HUES6 (cell line): ENCODE measurements around the gene SPINK2.
A peak's percentile ranks its signal among the peaks of the same experiment; 100 is the strongest.

Source experiments
- H3K27ac ChIP-seq: 2 replicates; pipeline ENCODE4 v1.7.0; 2013; ENCODE audit warnings: low read depth, mild to moderate bottlenecking, low read length, inconsistent platforms
- H3K27me3 ChIP-seq: 2 replicates; pipeline ENCODE4 v1.6.1; 2013; ENCODE audit warnings: low read length; ENCODE audit not compliant: control insufficient read depth, insufficient read depth
- H3K36me3 ChIP-seq: 2 replicates; pipeline ENCODE4 v1.6.1; 2013; ENCODE audit warnings: low read length; ENCODE audit not compliant: control insufficient read depth, insufficient read depth
- H3K4me1 ChIP-seq: 2 replicates; pipeline ENCODE4 v1.6.1; 2013; ENCODE audit warnings: low read length; ENCODE audit not compliant: control insufficient read depth, insufficient read depth
- H3K4me3 ChIP-seq: 2 replicates; pipeline ENCODE4 v1.5.1; 2013; ENCODE audit warnings: low read depth, low read length
- H3K9ac ChIP-seq: one replicate; pipeline ENCODE4 v1.6.1; 2013; ENCODE audit warnings: mild to moderate bottlenecking, low read length
- H3K9me3 ChIP-seq: 2 replicates; pipeline ENCODE4 v1.6.1; 2013; ENCODE audit warnings: low read depth, low read length; ENCODE audit not compliant: control insufficient read depth, insufficient read depth

The SPINK2 gene

GRCh38 chr4:56799161-56799759 is 22.2 kb downstream of the SPINK2 start:
- H3K27ac ChIP-seq, result no peak overlapping the region
- no peaks in the 10 kb centered on the region for H3K9me3 ChIP-seq
- no peak overlapping the region for H3K9ac ChIP-seq
- peak overlapping the region; percentile 64; the same call in 1 of the 2 replicates for H3K4me3 ChIP-seq
- H3K27me3 ChIP-seq, result peaks cover 9% of the 10 kb centered on the region; the same call in 1 of the 2 replicates
- H3K36me3 ChIP-seq, result no peaks in the 10 kb centered on the region
- no peaks in the 10 kb centered on the region; the same call in 1 of the 2 replicates for H3K4me1 ChIP-seq

- no peaks in the 10 kb centered on the region; the same call in 1 of the 2 replicates for H3K4me1 ChIP-seq
- no peak overlapping the region for H3K27ac ChIP-seq
- no peaks in the 10 kb centered on the region for H3K9me3 ChIP-seq
- H3K36me3 ChIP-seq, result no peaks in the 10 kb centered on the region
- peaks cover 9% of the 10 kb centered on the region; the same call in 1 of the 2 replicates for H3K27me3 ChIP-seq
- H3K9ac ChIP-seq, result no peak overlapping the region
- no peak overlapping the region for H3K4me3 ChIP-seq
Observed at GRCh38 chr4:56796211-56796610, 25.3 kb downstream of the SPINK2 start.

- H3K36me3 ChIP-seq, result no peaks in the 10 kb centered on the region
- peaks cover 15% of the 10 kb centered on the region for H3K4me1 ChIP-seq
- no peak overlapping the region for H3K27ac ChIP-seq
- H3K27me3 ChIP-seq, result no peaks in the 10 kb centered on the region
- H3K4me3 ChIP-seq, result no peak overlapping the region
- no peak overlapping the region for H3K9ac ChIP-seq
- no peaks in the 10 kb centered on the region for H3K9me3 ChIP-seq
Observed at GRCh38 chr4:56791316-56791715, 30.2 kb downstream of the SPINK2 start.

GRCh38 chr4:56790691-56791091 is 30.8 kb downstream of the SPINK2 start:
- Histone ChIP-seq H3K36me3 (no peaks in the 10 kb centered on the region), H3K4me1 (peaks cover 15% of the 10 kb centered on the region), H3K4me3 (no peak overlapping the region), H3K9ac (no peak overlapping the region), H3K27me3 (no peaks in the 10 kb centered on the region), H3K27ac (no peak overlapping the region), H3K9me3 (no peaks in the 10 kb centered on the region)

- no peaks in the 10 kb centered on the region for H3K9me3 ChIP-seq
- no peak overlapping the region for H3K4me3 ChIP-seq
- H3K9ac ChIP-seq, result no peak overlapping the region
- H3K27me3 ChIP-seq, result no peaks in the 10 kb centered on the region
- H3K36me3 ChIP-seq, result no peaks in the 10 kb centered on the region
- peaks cover 19% of the 10 kb centered on the region for H3K4me1 ChIP-seq
- no peak overlapping the region for H3K27ac ChIP-seq
Observed at GRCh38 chr4:56788081-56788480, 33.4 kb downstream of the SPINK2 start.

- Histone ChIP-seq H3K36me3 (no peaks in the 10 kb centered on the region), H3K27ac (no peak overlapping the region), H3K9me3 (no peaks in the 10 kb centered on the region), H3K4me1 (peaks cover 19% of the 10 kb centered on the region), H3K4me3 (no peak overlapping the region; the same call in 1 of the 2 replicates), H3K9ac (peak overlapping the region; percentile 27), H3K27me3 (no peaks in the 10 kb centered on the region)
Observed at GRCh38 chr4:56787380-56787779, 34.1 kb downstream of the SPINK2 start.

- H3K4me3 ChIP-seq, result no peak overlapping the region
- no peaks in the 10 kb centered on the region for H3K9me3 ChIP-seq
- no peaks in the 10 kb centered on the region for H3K27me3 ChIP-seq
- peak overlapping the region; percentile 27 for H3K9ac ChIP-seq
- H3K36me3 ChIP-seq, result no peaks in the 10 kb centered on the region
- peaks cover 19% of the 10 kb centered on the region for H3K4me1 ChIP-seq
- H3K27ac ChIP-seq, result no peak overlapping the region
Observed at GRCh38 chr4:56786955-56787354, 34.5 kb downstream of the SPINK2 start.

- Histone ChIP-seq H3K27ac (no peak overlapping the region), H3K27me3 (no peaks in the 10 kb centered on the region), H3K9ac (no peak overlapping the region), H3K4me3 (no peak overlapping the region), H3K9me3 (no peaks in the 10 kb centered on the region), H3K36me3 (no peaks in the 10 kb centered on the region), H3K4me1 (peaks cover 19% of the 10 kb centered on the region)
Observed at GRCh38 chr4:56783986-56784385, 37.5 kb downstream of the SPINK2 start.

GRCh38 chr4:56782019-56782418 is 39.5 kb downstream of the SPINK2 start:
- H3K9ac ChIP-seq, result no peak overlapping the region
- H3K36me3 ChIP-seq, result no peaks in the 10 kb centered on the region
- H3K27me3 ChIP-seq, result no peaks in the 10 kb centered on the region
- H3K4me1 ChIP-seq, result peaks cover 9% of the 10 kb centered on the region; the same call in 1 of the 2 replicates
- H3K9me3 ChIP-seq, result no peaks in the 10 kb centered on the region
- no peak overlapping the region for H3K27ac ChIP-seq
- no peak overlapping the region for H3K4me3 ChIP-seq

GRCh38 chr4:56773346-56773745 is 48.2 kb downstream of the SPINK2 start:
- peaks cover 6% of the 10 kb centered on the region for H3K4me1 ChIP-seq
- no peak overlapping the region for H3K9ac ChIP-seq
- H3K36me3 ChIP-seq, result no peaks in the 10 kb centered on the region
- no peaks in the 10 kb centered on the region for H3K27me3 ChIP-seq
- no peak overlapping the region for H3K4me3 ChIP-seq
- H3K27ac ChIP-seq, result no peak overlapping the region
- H3K9me3 ChIP-seq, result no peaks in the 10 kb centered on the region

GRCh38 chr4:56772134-56772533 is 49.4 kb downstream of the SPINK2 start:
- Histone ChIP-seq H3K4me3 (no peak overlapping the region), H3K9ac (no peak overlapping the region), H3K4me1 (peaks cover 9% of the 10 kb centered on the region), H3K27me3 (no peaks in the 10 kb centered on the region), H3K36me3 (no peaks in the 10 kb centered on the region), H3K27ac (no peak overlapping the region), H3K9me3 (no peaks in the 10 kb centered on the region)
